GM18511 (cell line): ENCODE data around the gene ASTL.

Experiments used
- ATAC-seq: cut with Tn5 transposase; IDR thresholded peaks from one replicate; pipeline ENCODE4 v1.9.1; 2021; ENCODE audit warnings: mild to moderate bottlenecking, moderate library complexity; ENCODE audit not compliant: unreplicated experiment

ASTL gene

DNA sequence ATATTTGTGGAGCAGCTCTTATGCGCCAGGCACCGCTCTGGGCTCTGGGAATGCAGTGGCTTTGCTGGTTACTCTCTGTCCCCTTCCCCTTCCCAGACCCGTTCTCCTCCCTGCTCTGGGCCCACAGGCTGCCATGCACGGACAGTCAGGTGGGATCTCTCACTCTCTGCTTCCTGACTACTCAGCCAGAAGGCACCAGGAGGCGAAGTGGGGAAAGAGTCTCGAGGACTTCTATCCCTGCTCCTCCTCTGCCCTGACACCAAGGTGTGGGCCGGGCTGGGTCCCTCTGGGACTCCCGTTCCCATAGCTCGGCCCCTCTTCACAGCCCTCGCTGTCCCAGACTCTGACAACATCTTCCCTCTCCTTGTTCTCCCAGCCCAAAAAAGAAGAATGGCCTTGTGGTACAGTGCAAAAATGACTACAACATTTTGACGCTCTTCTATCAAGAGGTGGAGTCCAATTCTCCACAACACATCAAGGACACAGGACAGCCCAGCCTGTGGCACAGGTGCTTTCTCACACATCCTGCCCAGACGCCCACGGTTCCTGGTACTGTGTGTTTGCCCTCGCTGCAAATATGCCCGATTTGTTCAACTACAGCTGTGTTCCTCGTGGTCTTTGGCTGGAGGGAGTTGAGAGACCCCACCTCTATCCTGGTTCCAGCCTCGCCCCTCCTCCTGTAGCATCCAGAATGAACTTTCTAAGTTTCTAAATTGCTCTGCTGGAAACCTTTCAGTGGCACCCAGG, 21.0 kb upstream of the ASTL start:
- no peak for ATAC-seq

DNA sequence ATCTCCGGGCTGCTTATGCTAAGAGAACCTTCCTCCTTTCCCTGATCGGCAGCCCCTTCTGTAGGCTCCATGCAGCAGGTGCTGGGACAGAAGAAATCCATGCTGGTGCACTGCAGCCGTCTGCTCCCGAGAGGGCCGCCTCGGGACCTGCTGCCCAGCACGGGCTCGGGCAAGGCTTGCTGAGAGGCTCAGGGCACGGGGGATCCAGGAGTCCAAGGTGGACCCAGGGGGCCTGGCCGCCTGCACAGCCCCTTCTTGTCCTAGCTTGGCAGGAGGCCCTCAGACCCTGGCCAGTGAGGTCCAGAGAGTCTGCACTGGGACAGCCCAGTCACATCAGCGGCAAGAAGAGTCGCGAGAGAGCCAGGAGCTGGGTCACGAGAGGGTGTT, 20.2 kb upstream of the ASTL start:
- no peak for ATAC-seq

DNA sequence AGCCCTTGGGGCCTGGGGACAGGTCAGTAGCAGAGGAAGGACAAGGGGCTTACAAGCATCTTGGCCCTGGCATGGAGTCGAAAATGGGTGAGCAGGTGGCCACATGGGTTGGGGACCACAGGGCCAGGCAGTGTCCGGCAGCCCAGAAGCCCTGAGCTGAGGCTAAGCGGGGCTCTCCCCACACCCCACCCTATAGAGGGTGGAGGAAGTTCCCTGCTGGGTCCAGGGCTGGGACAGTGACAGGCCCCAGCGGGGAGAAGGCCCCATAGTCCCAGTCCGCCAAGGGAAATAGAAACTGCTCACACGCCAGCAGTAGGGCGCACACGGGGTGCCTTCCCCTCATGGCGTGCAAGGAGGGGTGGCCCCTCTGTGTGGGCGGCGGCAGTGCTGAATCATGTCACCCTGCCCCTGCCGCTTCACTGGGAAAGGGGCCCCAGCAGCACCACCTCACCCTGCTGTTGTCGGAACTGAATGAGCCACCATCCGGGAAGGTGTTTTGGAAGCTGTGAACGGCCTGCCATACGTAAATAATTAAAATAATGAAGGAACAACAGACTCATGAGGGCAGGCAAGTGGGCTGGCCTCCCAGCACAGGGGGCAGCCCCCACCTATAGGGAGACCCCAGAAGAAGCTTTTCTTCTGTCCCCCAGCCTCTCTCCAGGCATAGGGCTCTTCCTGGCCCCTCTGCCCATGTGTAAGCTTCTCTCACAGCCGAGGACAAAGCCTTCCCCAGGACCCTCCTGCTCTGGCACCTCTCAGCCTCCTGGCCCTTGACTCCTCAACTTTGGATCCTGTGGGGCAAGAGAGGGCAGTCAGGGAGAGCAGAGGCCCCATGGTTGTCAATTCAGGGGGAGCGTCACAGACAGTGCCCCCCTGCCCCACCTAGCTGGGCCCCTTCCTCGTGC, 19.6 kb upstream of the ASTL start:
- ATAC-seq: peak; percentile 73

DNA sequence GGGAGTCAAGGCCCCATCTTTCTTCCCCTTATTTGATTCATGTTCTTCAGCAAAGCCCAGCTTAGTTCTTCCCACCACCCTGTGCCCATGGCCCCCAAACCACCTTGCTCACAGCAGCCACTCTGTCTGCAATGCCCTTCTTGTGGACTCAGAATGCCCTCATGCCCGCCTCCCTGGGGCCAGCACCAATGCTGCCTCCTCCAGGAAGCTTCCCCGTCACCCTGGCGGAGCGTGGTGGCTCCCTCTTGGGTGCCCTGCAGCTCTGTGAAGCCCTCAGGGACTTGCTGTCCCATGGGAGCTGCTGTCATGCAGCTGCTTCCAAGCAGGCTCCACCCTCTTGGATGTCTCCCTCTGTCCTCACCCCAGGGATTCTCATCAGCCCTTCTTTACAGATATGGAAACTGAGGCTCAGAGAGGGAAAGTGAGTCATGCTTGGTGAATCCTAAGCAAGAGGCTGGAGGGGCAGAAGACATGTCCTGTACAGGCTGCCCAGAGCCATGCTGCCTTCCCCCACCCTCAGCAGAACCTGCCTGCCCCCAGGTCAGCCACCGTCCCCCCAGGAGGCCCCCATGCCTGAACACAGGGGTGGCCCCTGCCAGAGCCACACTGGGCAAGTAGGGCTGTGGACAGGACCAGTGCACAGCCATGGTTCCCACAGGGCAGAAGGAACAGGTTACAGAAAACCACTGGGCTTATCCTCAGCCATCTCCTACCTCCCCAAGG, 18.8 kb upstream of the ASTL start:
- ATAC-seq: peak; percentile 51

DNA sequence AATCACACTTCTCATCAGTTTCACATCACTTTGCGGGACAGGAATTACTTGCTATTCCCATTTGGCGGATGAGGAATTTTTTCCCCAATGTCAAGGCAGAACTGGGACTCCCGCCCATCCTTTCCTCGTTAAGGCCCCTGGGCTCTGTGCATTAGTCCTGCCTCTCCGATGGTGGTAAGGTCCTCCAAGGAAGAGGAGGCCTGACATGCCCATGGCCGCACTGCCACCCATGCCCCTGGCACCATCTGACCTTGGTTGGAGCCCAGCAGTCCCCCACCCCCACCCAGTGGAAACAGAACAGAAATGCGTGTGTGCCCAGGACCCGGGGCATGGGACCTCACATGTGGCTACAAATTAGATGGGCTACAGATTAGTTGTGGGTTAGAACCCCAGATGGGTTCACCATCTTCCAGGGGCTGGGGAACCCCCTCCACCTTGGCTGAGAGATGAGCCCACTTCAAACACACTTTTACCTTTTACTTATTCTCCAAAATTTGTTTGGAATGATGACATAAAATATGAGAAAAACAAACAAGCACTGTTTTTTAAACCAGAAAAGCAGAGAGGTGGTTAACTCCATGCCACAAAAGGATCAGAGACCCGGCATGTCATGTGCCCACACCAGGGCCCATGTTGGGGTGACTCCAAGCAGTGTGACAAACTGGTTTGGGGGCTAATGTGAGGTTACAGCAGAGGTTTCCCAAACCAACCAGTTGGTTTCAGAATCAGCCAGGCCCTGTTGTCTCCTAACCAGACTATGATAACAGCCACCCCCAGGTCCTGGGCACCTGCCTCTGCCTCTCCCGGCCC, 17.9 kb upstream of the ASTL start:
- ATAC-seq: no peak

DNA sequence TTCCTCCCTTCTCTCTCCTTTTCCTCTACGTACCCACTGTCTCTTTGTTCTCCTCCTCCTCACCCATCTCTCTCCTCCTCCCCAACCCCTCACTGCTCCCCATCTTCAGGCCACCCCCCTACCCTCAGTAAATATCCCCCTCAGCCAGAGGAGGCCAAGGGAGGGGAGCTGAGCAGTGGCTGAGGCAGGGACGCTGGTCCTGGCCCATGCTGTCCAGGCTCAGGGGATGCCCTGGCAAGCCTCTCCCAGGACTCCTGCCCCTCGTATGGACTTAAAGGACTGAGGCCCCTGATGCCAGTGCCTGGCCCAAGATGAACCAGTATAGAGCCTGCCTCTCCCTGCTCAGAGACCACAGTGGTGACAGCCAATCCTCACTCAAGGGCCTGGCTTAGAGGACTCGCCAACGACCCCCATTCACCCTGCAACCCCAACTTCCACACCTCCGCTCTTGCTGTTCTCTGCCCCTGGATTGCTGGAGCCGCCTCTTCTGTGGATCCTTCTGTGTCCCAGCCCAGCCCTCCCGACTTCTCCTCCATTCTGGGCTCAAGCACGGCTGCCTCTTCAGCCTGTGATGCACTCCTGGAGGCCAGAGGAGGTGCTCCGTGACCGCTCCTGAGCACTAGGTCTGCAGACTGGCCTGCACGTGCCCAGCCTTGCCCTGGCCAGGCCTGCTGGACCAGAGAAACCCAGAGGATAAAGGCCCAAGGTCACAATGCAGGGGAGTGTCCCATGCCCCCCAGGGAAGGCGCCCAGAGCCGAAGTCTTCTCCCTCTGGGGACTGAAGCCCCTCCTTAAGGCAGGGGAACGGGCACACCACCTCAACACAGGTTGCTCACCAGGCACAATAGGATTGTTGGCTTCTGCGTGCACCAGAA, 16.4 kb upstream of the ASTL start:
- no peak for ATAC-seq

DNA sequence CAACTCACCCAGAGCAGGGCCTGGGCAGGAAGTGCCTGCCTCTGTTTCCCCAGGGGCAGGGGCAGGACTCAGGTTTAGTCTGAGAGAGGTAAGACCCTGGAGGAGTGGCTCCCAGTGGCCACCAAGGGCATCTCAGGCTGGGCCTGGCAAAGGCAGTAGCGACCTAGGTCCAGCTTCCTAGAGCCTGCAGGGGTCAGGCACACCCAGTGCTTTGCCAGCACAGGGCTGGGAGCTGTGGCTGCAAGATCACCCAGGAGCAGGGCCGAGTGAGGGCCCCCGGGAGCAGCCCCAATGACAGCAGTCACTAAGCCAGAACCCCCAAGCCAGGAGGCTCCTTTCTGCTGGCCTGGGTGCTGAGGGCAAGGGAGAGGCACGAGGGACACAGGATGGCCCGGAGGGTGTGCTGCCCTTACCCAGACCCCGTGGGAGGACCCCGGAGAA, 15.7 kb upstream of the ASTL start:
- ATAC-seq: no peak

DNA sequence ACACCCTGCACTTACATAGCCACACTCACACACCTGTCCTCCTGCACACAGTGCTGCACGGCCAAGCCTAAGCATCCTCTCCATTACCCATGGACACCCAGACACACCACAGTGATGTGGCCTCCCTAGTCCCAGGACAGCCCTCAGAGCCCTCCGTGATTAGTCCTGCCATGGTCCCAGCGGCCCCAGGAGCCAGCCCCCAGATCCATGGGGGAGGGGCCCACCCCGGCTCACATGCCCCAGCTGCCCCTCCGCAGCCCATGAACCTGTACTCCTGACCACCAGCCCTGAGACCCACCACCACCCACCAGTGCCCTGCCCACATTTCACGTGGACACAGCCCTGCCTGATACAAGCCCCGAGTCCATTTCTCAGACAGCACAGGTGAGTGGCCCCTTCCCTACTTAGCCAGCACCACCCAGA, 15.0 kb upstream of the ASTL start:
- no peak for ATAC-seq

DNA sequence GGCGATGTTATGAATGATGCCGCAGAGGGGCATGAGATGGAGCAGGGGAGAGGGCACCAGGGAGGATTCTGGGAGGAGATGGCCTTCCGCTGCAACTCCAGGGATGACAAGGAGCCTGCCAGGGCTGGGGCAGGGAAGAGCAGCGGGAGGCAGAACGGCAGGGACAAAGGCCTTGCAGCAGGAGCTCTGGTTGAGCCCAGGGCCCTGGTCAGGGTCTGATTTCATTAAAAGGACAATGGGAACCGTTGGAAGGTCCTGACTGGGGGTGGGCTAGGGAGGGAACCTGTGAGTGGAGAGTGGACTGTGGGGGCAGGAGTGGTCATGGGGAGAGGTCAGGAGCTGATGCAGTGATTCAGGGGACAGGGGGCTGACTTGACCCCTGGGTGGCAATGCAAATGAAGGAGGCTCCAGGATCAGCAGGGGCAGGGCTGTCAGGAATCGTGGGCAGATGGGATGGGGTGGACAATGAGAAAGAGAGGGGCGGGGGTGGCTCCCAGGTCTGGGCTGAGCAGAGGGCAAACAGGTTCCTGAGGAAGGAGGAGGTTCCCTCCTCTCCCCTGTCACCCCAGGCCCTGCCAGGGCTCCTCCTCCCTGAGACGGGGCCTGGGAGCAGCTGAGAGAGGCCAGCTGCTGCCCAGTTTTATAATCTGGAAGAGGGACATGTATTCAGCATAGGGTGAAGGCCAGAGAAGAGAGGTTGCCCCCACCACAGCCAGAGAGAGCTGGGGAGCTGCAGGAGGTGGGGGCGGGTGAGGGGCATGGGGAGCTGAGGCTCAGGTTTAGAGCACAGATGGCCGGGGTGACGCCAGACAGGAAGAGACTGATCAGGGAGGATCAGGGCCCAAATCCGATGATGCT, 14.2 kb upstream of the ASTL start:
- no peak for ATAC-seq

DNA sequence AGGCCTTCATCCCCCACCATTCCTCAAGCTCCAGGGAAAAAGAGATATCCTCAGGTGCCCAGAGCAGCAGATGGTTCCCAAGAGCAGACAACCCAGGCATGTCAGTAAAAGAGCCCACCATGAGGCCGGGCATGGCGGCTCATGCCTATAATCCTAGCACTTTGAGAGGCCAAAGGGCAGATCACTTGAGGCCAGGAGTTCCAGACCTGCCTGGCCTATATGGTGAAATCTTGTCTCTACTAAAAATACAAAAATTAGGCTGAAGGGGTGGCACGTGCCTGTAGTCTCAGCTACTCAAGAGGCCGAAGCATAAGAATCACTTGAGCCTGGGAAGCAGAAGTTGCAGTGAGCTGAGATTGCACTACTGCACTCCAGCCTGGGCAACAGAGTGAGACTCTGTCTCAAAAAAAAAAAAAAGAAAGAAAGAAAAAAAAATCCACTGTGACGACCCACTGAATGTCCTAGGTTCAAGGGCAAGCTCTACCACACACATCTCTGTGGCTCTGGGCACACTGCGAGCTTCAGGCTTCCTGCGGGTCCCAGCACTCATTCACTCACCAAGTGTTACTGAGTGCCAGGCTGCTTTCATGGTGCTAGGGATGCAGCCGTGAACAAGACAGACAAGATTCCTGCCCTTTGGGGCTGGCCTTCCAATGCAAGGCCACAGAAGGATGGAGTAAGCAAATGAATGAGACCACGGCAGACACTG, 13.4 kb upstream of the ASTL start:
- ATAC-seq: no peak

DNA sequence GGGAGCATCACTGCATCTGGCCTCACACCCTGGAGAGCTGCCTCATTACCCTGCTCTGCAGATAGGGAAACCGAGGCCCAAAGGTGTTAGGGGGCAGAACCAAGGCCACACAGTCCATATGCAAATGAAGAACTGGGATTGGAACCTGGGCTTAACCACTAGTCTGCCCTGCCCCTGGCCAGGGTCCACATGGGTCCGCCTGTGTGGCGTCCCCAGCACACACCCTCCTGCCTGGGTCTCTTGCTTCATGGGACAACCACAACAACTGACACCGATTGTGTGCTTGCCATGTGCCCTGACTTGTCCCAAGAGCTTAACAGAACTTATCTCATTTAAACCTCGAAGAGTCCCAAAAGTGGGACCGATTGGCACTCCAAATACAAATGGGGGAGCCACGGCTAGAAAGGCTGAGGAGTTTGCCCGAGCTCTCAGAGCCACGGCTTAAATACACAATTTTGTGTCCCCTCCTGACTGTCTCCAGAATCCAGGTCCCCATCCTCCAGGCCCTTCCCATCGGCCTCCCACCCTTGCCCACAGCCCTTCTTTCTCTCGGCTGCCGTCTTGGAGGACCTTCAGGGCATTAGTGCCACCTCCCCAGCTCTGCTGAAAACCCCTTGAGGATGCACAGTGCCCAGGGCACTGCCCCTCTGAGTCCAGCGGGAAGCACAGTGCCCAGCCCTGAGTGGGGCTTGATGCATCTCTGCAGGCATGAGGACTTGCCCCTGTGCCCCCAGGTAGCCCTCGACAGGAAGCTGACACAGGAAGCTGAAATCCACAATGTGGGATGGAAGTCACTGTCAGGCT, 12.7 kb upstream of the ASTL start:
- no peak for ATAC-seq

DNA sequence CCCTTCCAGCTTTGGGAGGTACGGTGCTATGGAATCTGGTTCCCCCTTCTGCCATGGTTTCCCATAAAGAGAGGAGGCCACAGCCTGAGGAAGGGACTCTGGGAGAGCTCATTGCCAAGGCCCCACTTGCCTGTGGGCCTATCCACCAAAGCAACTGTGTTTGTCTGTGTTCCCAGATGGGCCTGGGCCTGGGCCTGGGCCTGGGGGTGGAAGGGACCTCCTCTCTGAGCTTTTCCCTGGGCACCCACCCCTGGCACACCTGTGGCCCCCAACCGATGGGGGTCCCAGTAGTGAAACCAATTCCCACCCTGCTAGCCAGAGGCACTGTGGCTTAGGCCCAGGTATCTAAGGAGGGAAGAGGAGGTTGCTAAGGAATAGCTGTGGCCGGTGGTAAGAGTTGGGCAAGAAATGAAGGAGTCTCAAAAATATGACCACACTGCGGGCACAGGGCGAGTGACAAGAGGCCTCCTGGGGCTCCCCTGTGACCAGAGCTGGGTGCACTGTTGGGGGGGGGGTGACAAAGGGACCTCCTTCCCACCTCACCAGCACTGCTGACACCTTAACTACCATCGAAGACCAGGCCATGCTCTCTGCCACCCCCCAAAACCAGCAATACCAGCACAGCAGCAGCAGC, 11.8 kb upstream of the ASTL start:
- no peak for ATAC-seq

DNA sequence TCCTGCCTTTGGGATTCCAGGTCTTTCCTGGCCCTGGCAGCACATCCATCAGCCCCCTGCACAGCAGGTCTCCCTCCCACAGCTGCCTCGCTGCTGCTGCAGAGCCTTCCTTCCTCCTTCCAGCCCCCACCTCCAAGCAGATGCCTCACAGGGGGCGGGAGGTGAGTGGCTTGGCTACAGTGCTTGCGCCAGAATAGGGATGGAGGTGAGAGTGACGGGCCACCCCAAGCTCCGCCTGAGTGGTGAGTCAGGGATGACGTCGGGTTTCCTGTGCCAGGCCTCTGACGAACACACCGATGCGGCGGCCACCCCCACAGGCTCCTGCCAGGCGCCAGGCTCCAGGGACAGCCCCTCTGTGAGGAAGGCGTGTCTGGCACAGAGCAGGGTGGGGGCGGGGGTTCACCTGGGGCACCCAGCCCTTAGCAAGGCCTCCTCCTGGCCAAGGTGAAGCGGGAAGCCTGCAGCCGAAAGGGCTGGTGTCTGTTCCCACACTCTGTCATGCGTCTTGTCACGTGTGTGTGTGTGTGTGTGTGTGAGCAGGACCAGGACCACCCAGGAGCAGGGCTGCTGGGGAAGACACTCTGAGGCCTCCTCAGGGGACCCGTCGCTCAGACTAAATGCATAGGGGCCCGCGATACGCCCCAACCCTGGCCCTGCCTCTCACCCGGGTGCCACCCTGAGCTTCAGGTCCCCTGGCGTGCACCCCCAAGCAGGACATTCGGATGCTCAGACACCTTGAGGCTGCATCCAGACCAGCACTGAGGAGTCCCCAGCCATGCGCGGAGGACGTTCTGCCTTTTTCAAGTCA, 10.3 kb upstream of the ASTL start:
- peak; percentile 46 for ATAC-seq

DNA sequence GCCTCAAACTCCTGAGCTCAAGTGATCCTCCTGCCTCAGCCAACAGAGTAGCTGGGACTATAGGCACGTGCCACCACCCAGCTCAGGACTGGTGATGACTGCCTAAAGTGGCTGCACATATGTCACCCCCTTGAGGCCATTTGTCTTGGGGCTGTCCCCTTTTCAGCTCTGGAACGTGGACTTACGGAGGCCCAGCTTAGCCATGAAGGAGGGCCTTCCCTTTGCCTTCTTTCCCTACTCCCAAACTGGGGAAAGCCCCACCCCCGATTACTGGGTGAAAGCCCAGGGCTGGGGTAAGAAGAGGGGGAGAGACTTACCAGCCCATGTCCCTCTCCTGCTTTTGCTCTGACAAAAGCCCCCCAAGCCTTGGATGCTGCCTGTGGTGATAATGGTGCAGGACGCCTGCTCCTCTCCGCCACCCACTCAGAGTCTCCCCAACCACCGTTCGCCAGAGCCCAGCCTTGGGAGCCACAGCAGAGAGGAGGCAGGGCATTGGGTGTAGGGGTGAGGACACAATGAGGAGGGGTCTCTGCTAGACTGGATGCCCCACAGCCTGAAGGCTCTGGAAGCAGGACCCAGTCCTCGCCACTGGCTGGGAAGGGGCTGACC, 9.4 kb upstream of the ASTL start:
- no peak for ATAC-seq

DNA sequence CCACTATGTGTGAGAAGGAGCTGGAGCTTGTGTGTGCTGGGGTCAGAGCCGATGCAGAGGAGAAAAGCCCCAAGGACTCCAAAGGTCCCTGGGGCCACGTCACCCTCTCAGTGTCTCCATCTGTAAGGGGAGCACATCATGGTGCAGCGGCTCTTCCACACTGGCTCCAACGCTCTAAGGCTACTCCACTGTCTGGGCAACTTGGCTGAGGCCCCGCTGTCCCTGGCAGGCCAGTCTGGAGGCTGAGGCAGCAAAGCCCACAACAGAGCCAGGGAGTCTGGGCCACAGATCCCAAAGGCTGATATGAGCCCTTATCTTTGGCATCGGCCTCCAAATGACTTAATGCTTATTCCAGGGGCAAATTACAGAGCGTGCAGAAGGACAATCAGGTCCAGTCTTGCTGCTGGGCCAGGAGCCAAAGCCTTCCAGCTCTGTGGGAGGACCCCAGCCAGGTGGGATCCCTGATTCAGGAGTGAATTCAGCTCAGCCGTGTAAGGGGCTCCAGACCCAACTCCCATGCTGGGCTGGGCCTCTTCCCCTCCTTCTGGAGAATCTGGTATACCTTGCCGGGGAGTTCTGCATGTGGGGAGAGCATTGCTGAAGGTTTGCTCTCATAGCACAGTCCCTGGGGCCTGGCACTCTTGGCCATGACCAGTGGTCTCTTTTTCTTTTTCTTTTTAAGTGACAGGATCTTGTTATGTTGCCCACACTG, 8.7 kb upstream of the ASTL start:
- no peak for ATAC-seq
